ENCODE results near the gene CLSTN2.

Gene CLSTN2

DNA sequence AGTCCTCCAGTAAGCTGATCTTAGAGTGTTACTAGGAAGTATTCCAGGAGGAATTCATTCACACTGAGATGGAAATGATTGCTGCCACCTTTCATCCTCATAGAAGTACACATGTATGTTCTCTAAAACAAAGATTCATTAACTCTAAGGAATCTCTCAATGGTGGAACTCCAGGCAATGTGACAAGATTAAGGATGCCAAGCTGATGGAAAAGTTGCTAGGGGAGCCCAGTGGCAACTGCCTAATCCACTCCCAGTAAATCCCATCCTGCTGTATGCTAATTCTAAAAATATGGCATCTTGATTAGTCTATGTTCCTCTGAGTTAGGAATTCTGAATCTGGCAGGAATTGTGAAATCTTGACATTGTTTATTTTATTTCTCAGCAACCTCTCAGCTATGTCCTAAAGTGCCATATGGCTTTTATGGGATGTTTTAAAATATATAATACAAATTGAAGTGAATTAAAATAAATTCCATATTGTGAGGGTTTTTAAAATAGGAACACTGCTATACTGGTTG, 532.9 kb downstream of the CLSTN2 start:
- DNase-seq, result no peak

- DNase-seq, result no peak
These were observed 533.4 kb downstream of the CLSTN2 start for GRCh38 chr3:140468407-140468806.

- DNase-seq, result no peak
These were observed 534.5 kb downstream of the CLSTN2 start for GRCh38 chr3:140469491-140469890.

GRCh38 chr3:140470211-140470610, 535.2 kb downstream of the CLSTN2 start:
- DNase-seq, result no peak

GRCh38 chr3:140470962-140471361, 536.0 kb downstream of the CLSTN2 start:
- no peak for DNase-seq

GRCh38 chr3:140472306-140473020, 537.5 kb downstream of the CLSTN2 start:
- DNase-seq, result no peak

GRCh38 chr3:140487566-140487965, 552.6 kb downstream of the CLSTN2 start:
- DNase-seq, result no peak

DNA sequence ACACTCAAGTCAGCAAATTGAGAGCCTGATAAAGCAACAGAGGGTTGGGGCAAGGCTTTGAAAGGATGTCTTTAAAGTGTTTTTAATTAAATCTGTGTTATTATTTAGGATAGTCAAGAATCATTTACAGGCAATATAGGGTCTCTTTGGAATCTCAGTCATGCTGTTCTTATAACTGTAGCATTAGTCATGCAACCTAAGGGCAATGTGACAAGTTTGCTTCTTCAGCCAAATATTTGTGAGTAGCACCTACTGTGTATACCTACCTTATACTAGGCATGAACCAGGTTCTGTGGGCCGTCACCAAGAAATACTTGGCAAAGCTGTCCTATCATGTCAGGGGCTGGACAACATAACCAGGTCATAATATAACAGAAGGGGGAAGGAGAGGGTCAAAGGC, 558.3 kb downstream of the CLSTN2 start:
- DNase-seq, result no peak

- no peak for DNase-seq
These were observed 560.0 kb downstream of the CLSTN2 start for GRCh38 chr3:140494970-140495369.

DNA sequence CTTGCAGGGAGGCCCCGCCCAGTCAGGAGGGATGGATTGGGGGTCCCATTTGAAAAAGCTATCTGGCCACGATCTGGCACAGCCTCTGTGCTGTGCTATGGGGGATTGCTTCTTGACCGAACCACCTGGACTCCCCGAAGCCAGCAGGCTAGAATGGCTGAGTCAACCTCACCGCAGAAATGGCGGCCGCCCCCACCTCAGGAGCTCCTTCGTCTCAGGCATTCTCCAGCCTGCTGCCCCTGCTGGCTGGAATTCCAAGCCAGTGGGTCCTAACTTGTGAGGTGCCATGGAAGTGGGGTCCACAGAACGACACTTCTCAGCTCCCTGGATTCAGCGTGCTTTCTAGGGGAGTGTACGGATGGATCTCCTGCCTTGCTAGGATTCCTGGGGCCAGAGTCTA, 562.3 kb downstream of the CLSTN2 start:
- no peak for DNase-seq

DNA sequence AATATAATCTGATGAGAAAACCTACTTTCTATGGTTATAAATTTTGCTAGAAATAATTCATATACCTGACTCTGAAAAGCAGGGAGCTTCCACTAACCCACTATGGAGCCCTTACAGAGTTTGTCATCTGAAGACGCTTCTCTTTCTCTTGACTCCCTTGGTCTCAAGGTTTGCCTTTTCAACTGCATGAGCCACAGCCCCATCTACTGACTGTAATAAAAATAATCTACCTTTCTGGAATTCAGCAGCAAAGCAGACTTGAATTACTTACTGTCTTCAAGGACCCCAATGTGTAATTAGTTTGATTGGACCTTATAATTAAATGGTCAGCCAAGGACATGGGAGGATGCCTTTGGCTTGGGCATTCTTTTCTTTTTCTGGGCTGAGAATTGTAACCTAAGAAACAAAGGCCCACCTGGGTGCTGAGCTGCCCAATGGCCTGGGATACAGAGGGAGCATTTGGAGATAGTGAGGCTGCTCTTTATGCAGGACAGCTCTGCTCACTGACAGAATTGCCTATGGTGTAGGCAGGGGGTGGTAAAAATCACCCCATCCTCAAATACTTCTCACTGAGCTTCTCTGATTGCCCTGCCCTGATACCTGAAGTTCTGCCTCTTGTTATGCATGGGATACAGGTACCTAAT, 564.3 kb downstream of the CLSTN2 start:
- no peak for DNase-seq

GRCh38 chr3:140500473-140500872, 565.5 kb downstream of the CLSTN2 start:
- no peak for DNase-seq

DNA sequence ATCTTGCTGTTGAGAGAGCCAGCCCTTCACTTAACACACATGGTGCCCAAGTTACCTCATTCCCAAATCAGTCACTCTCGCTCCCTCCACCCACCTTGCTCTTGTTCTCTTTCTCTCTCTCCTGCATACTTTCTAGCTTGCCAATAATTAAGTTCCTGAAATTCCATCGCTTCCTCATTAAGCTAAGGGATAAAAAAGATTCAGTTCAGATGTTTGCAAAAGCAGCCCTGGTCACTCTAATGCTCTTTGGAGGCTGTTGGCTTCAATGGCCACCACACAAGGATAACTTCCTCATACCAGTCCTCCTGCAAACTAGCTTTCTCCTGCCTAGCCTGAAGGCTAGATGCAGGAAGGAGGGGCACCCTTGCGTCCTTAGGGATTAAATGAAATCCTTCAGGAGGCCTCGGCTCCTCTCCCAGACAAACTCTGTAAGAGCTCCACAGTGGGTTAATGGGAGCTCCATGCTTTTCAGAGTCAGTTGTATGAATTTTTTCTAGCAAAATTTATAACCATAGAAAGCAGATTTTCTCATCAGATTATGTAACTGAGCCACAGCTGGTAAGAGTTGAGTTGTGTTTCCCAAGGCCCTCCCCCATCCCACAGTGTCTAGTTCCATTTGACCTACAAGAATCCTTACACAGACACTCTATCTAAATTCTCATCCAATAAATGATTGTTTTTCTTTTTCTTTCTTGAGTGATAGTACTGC, 566.2 kb downstream of the CLSTN2 start:
- no peak for DNase-seq

GRCh38 chr3:140501770-140502364, 566.9 kb downstream of the CLSTN2 start:
- DNase-seq, result no peak

DNA sequence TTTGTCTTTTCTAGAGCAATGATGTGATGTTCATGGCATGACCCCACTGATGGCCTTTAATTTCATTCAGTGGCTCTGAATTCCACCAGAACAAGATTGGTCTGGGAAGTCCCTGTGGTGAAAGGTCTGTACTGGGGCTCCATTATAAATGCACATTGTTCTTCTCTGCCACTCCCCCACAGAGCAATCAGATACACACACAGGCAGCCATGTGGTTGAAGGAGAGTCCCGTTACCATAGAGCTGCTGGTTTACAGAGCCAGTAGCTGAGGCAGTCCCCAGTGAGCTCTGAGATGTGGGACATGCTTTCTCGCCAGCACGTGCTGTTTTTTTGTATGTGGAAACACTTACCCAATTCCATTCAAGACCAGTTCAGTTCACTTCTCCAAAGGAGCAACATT, 570.2 kb downstream of the CLSTN2 start:
- DNase-seq, result no peak

GRCh38 chr3:140505876-140506275, 570.9 kb downstream of the CLSTN2 start:
- no peak for DNase-seq

GRCh38 chr3:140508550-140508949, 573.6 kb downstream of the CLSTN2 start:
- DNase-seq, result no peak

DNA sequence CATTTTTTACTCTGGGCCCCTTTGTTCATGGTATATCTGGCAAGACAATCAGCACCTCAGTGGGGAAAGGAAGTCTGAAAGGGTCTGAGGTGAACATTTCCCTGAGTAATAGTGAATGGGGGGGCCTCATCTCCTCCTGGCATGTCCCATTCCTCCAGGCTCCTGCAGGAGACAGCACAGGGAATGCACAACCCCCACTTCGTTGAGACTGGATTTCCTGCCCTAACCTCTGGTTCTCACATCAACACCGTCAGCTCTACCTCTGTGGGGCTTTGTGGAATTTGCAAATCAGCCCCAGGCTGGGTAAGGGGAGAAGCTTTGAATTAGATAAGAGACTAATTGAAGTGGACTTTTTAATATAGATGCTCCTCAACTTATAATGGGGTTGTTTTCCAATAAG, 574.5 kb downstream of the CLSTN2 start:
- DNase-seq, result no peak

DNA sequence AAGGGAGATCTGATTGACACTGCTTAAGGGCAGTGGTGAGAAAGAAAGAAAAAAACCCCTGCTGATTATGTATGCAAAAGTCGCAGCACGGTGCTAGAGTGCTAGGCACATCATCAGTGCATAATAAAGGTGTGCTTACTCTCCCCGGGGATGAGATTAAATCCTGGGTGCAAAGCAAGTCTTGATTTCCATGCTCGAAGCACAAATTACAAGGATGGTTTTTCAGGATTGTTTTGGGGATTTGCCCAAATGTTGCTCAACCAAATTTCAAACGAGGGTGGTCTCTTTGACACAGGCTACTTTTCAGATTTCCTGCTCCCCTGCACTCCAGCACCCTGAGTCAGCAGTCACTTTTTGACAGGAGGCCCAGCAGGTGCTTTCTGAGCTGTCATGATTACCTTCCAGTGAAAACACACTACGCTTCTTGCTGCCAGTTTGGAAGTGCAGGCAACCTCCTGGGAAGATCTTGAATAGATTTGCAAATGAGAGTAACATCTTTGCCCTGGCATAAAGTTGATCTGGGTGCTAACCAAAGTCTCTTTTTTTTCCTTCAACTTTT, 575.4 kb downstream of the CLSTN2 start:
- no peak for DNase-seq

- no peak for DNase-seq
These were observed 586.9 kb downstream of the CLSTN2 start for GRCh38 chr3:140521751-140522445.

DNA sequence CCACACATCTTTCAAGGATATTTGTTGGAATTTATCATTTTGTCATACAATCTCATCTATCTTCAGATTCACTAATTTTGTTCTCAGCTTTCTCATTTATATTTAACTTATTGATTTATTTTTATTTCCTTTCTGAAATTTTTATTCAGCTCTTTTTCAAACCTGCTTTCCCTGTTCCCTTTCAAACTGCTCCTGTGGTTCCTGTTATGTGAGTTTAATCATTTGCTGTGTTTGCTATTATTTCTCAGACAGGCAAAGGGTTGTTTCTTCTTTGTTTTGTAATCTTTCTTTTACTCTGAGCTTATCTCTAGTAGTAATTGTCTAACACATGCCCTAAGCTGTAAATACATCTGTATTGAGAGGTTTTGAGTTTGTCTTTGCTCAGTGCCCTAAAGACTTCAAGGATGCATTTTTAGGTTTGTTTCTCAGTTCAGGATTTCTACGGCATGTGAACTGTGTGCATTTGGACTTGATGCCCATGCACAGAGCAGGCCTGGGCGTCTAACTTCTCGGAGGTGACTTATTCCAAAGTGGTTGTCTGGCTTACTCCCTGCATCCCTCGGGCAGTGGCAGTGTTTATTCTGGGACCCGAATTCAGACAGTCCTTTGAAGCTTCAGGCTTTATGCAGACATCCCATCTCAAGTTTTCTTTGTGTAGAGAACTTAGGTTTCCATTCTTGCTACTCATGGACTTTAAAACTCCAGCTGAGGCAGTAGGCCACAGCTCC, 587.8 kb downstream of the CLSTN2 start:
- no peak for DNase-seq

DNA sequence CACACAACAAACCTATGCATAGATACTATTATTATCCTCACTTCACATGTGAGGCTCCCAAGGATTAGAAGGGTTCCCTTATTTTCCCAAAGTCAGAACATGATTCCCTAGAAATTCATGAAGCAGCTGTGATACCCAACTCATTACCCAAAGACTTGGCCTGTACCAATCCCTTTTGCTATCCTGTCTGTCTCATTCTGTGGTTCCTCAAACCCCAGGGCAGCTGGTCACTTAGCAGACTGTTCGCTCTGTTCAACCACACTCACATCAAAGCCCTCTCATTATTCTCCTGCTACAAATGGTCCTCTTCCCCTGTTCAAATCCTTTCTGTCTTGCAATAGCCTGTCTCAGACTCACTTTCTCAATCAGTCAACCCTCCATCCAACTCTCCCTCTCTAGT, 588.6 kb downstream of the CLSTN2 start:
- DNase-seq, result no peak
